Effector CD4-positive, alpha-beta T cell (primary cell): ENCODE results near the gene DHCR24.
"Not testable (repeated sequence)": the region's sequence is repeated elsewhere in the genome, so short reads cannot be mapped to it uniquely, and the experiment has no call there.

Source experiments
- DNase-seq: peaks from one replicate; pipeline ENCODE4 v3.0.0-alpha.2; 2020

The DHCR24 gene

GRCh38 chr1:54887665-54888071 lies 673 bp upstream of the DHCR24 start:
- no peak for DNase-seq

GRCh38 chr1:54885807-54886723 lies 930 bp downstream of the DHCR24 start:
- no peak for DNase-seq

GRCh38 chr1:54885237-54885679 lies 1.7 kb downstream of the DHCR24 start:
- DNase-seq = no peak

- no peak for DNase-seq
These were observed 2.2 kb downstream of the DHCR24 start for GRCh38 chr1:54884768-54885167.

- DNase-seq = no peak
These were observed 2.8 kb downstream of the DHCR24 start for GRCh38 chr1:54884135-54884586.

GRCh38 chr1:54883349-54884102 lies 3.5 kb downstream of the DHCR24 start:
- DNase-seq = no peak

- no peak for DNase-seq
These were observed 4.5 kb downstream of the DHCR24 start for GRCh38 chr1:54882519-54882918.

GRCh38 chr1:54881604-54882003 lies 5.4 kb downstream of the DHCR24 start:
- DNase-seq = not testable (repeated sequence)

GRCh38 chr1:54879872-54880271 lies 7.1 kb downstream of the DHCR24 start:
- no peak for DNase-seq

GRCh38 chr1:54876814-54877213 lies 10.2 kb downstream of the DHCR24 start:
- no peak for DNase-seq

GRCh38 chr1:54875000-54875399 lies 12.0 kb downstream of the DHCR24 start:
- no peak for DNase-seq

GRCh38 chr1:54874079-54874830 lies 12.7 kb downstream of the DHCR24 start:
- no peak for DNase-seq

- DNase-seq = no peak
These were observed 15.0 kb downstream of the DHCR24 start for GRCh38 chr1:54872036-54872331.

GRCh38 chr1:54871275-54872035 lies 15.5 kb downstream of the DHCR24 start:
- no peak for DNase-seq

GRCh38 chr1:54870869-54871268 lies 16.1 kb downstream of the DHCR24 start:
- no peak for DNase-seq

GRCh38 chr1:54869173-54869851 lies 17.7 kb downstream of the DHCR24 start:
- DNase-seq = no peak

GRCh38 chr1:54867717-54868057 lies 19.3 kb downstream of the DHCR24 start:
- no peak for DNase-seq

GRCh38 chr1:54866801-54867716 lies 19.9 kb downstream of the DHCR24 start:
- no peak for DNase-seq

- no peak for DNase-seq
These were observed 21.5 kb downstream of the DHCR24 start for GRCh38 chr1:54865238-54866073.
